Neural cell (in vitro differentiated cells): Measurements from ENCODE around the gene KIF1B. TPM values are rescaled to one million over a fixed set of nuclear protein-coding genes. Genes with fewer than 3 reads are reported as not detected.

Experiments used
- H2AFZ ChIP-seq: fragments of 200-600, 300-800 bp; sonication (generic), shearing (Covaris generic); 2 replicates; pipeline ENCODE4 v1.6.0; 2014; ENCODE audit warnings: low read depth, mild to moderate bottlenecking, antibody characterized with exemption, low read length, moderate library complexity
- H3F3A ChIP-seq: fragments of 200-600 bp; shearing (Covaris generic); 2 replicates; pipeline ENCODE4 v1.6.1; 2016; ENCODE audit warnings: mild to moderate bottlenecking, moderate library complexity, mixed read lengths, antibody characterized with exemption, low read length; ENCODE audit not compliant: insufficient read depth, poor library complexity, severe bottlenecking
- H3K27ac ChIP-seq: fragments of 200-600, 300-800 bp; sonication (generic), shearing (Covaris generic); 2 replicates; pipeline ENCODE4 v1.5.1; 2014; ENCODE audit warnings: mild to moderate bottlenecking, low read length, moderate library complexity
- H3K27me3 ChIP-seq: fragments of 300-800, 200-600 bp; sonication (generic), shearing (Covaris generic); 2 replicates; pipeline ENCODE4 v1.6.0; 2014; ENCODE audit warnings: mild to moderate bottlenecking, low read depth, low read length, moderate library complexity; ENCODE audit not compliant: insufficient read depth
- H3K36me3 ChIP-seq: fragments of 300-800, 200-600 bp; sonication (generic), shearing (Covaris generic); 2 replicates; pipeline ENCODE4 v1.5.1; 2014; ENCODE audit warnings: mild to moderate bottlenecking, antibody characterized with exemption, low read length, moderate library complexity; ENCODE audit not compliant: insufficient read depth
- H3K4me2 ChIP-seq: fragments of 300-800, 200-600 bp; sonication (generic), shearing (Covaris generic); 2 replicates; pipeline ENCODE4 v1.6.0; 2014; ENCODE audit warnings: mild to moderate bottlenecking, low read length
- H3K4me3 ChIP-seq: fragments of 300-800, 200-600 bp; sonication (generic), shearing (Covaris generic); 2 replicates; pipeline ENCODE4 v1.5.1; 2014; ENCODE audit warnings: mild to moderate bottlenecking, low read length, moderate library complexity
- H3K79me2 ChIP-seq: fragments of 200-600 bp; shearing (Covaris generic); replicated peaks from 2 replicates; pipeline ENCODE4 v1.6.0; 2014; ENCODE audit warnings: mild to moderate bottlenecking, low read length, moderate library complexity; ENCODE audit not compliant: insufficient read depth
- H3K9ac ChIP-seq: fragments of 300-800, 200-600 bp; sonication (generic), shearing (Covaris generic); 2 replicates; pipeline ENCODE4 v1.6.1; 2016; ENCODE audit warnings: mild to moderate bottlenecking, low read length, mixed read lengths
- H3K9me2 ChIP-seq: fragments of 200-600 bp; shearing (Covaris generic); 2 replicates; pipeline ENCODE4 v1.6.1; 2016; ENCODE audit warnings: mild to moderate bottlenecking, low read length, mixed read lengths; ENCODE audit not compliant: insufficient read depth
- H3K9me3 ChIP-seq: fragments of 200-600, 300-800 bp; sonication (generic), shearing (Covaris generic); 2 replicates; pipeline ENCODE4 v1.6.1; 2016; ENCODE audit warnings: mild to moderate bottlenecking, mixed run types, low read length, moderate library complexity, mixed read lengths
- H4K20me1 ChIP-seq: fragments of 200-600 bp; shearing (Covaris generic); 2 replicates; pipeline ENCODE4 v1.6.1; 2016; ENCODE audit warnings: mild to moderate bottlenecking, mixed run types; ENCODE audit not compliant: insufficient read depth
- CTCF ChIP-seq: fragments of 450-650 bp; IDR thresholded peaks from 2 replicates; pipeline ENCODE4 v1.5.1; 2014; ENCODE audit warnings: antibody characterized with exemption, mild to moderate bottlenecking, moderate library complexity; ENCODE audit not compliant: poor library complexity, severe bottlenecking
- EP300 ChIP-seq: fragments of 450-650 bp; conservative IDR thresholded peaks from 2 replicates; pipeline ENCODE4 v1.6.1; 2014; ENCODE audit warnings: antibody characterized with exemption, mild to moderate bottlenecking, moderate library complexity; ENCODE audit not compliant: poor library complexity, severe bottlenecking
- EZH2 ChIP-seq: fragments of 200-600, 300-800 bp; shearing (Covaris generic), sonication (generic); IDR thresholded peaks from 2 replicates; pipeline ENCODE4 v1.6.1; 2014; ENCODE audit warnings: antibody characterized with exemption, low read length, borderline replicate concordance, mild to moderate bottlenecking; ENCODE audit not compliant: insufficient read depth, poor library complexity, severe bottlenecking
- MXI1 ChIP-seq: fragments of 450-650 bp; conservative IDR thresholded peaks from 2 replicates; pipeline ENCODE4 v1.6.1; 2014; ENCODE audit warnings: antibody characterized with exemption, mild to moderate bottlenecking; ENCODE audit not compliant: poor library complexity, severe bottlenecking
- POLR2AphosphoS5 ChIP-seq: IDR thresholded peaks from 2 replicates; pipeline ENCODE4 v1.6.1; 2012
- RAD21 ChIP-seq: fragments of 450-650 bp; conservative IDR thresholded peaks from 2 replicates; pipeline ENCODE4 v1.6.1; 2014; ENCODE audit warnings: antibody characterized with exemption, mild to moderate bottlenecking, moderate library complexity
- REST ChIP-seq: IDR thresholded peaks from 2 replicates; pipeline ENCODE4 v1.6.1; 2012; ENCODE audit warnings: borderline replicate concordance
- SMC3 ChIP-seq: fragments of 450-650 bp; conservative IDR thresholded peaks from 2 replicates; pipeline ENCODE4 v1.6.1; 2014; ENCODE audit warnings: antibody characterized with exemption, mild to moderate bottlenecking, moderate library complexity; ENCODE audit not compliant: poor library complexity
- TAF1 ChIP-seq: IDR thresholded peaks from 2 replicates; pipeline ENCODE4 v1.6.1; 2012; ENCODE audit warnings: low read depth
- polyA plus RNA-seq: library from polyadenylated mRNA; depleted of rRNA; stranded (reverse); fragments of >200 nt; gene quantifications from 2 replicates; pipeline ENCODE4 v1.2.3, GENCODE V29; 2014

KIF1B gene
- polyA plus RNA-seq, 1 donor from 2014 or later = 76.4 TPM

GRCh38 chr1:10263450-10264082 lies 53.2 kb downstream of the KIF1B start:
- Histone ChIP-seq H3K79me2 (peaks cover 5% of the 10 kb centered on the region), H3K4me3 (no peak overlapping the region), H2AFZ (no peak overlapping the region), H3F3A (no peaks in the 10 kb centered on the region), H3K27me3 (no peaks in the 10 kb centered on the region), H3K27ac (no peak overlapping the region), H3K9me3 (no peaks in the 10 kb centered on the region), H3K9ac (no peak overlapping the region), H3K9me2 (no peaks in the 10 kb centered on the region), H3K36me3 (peaks cover 10% of the 10 kb centered on the region), H3K4me2 (no peak overlapping the region), H4K20me1 (no peaks in the 10 kb centered on the region)
- TF ChIP-seq EP300 (no peak), POLR2AphosphoS5 (no peak), SMC3 (no peak), REST (no peak), EZH2 (no peak), MXI1 (no peak), RAD21 (no peak), CTCF (no peak), TAF1 (no peak)

GRCh38 chr1:10265027-10265426 lies 54.7 kb downstream of the KIF1B start:
- Histone ChIP-seq H3K27me3 (no peaks in the 10 kb centered on the region), H3F3A (no peaks in the 10 kb centered on the region), H3K4me3 (no peak overlapping the region), H2AFZ (no peak overlapping the region), H3K9me3 (no peaks in the 10 kb centered on the region), H3K27ac (no peak overlapping the region), H3K9ac (no peak overlapping the region), H3K9me2 (no peaks in the 10 kb centered on the region), H3K79me2 (peaks cover 5% of the 10 kb centered on the region), H4K20me1 (no peaks in the 10 kb centered on the region), H3K4me2 (no peak overlapping the region), H3K36me3 (peaks cover 10% of the 10 kb centered on the region)
- TF ChIP-seq TAF1 = no peak
- no peak for TF ChIP-seq SMC3
- TF ChIP-seq RAD21 = no peak
- no peak for TF ChIP-seq EZH2
- TF ChIP-seq MXI1 = no peak
- no peak for TF ChIP-seq POLR2AphosphoS5
- TF ChIP-seq REST = no peak
- no peak for TF ChIP-seq CTCF
- TF ChIP-seq EP300 = no peak
